ENCODE data around the gene ATAD3A.
"Not testable (repeated sequence)": the region's sequence is repeated elsewhere in the genome, so short reads cannot be mapped to it uniquely, and the experiment has no call there.

DNA sequence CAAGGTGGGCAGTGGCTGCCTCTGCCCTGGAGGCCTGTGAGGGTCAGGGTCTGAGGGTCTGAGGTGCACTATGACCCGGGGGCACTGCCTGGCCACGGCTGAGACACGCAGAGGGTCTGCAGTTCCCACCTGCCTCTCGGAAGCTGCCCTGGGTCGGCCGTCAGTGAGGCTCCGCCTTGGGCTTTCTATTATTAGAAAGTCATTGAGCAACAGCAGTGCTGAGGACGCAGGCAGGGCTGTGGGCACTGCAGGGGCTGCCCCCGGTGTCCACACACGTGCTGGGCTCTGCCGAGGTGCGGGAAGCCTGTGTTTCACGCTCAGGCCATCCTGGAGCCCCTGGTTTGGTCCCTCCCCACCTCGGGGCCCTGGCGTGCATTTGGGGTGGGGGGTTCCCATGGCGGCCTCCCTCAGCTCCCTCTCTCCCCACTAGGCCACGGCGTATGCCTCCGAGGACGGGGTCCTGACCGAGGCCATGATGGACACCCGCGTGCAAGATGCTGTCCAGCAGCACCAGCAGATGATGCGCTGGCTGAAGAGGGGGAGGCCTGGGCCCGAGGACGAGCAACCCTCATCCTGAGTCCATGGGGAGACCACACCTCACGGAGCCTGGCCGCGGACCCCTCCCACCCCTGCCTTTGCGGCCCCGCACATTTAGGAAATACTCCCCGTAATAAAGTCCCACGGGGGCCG, 3.0 kb upstream of the ATAD3A start:
- TF ChIP-seq, protein P1, sequence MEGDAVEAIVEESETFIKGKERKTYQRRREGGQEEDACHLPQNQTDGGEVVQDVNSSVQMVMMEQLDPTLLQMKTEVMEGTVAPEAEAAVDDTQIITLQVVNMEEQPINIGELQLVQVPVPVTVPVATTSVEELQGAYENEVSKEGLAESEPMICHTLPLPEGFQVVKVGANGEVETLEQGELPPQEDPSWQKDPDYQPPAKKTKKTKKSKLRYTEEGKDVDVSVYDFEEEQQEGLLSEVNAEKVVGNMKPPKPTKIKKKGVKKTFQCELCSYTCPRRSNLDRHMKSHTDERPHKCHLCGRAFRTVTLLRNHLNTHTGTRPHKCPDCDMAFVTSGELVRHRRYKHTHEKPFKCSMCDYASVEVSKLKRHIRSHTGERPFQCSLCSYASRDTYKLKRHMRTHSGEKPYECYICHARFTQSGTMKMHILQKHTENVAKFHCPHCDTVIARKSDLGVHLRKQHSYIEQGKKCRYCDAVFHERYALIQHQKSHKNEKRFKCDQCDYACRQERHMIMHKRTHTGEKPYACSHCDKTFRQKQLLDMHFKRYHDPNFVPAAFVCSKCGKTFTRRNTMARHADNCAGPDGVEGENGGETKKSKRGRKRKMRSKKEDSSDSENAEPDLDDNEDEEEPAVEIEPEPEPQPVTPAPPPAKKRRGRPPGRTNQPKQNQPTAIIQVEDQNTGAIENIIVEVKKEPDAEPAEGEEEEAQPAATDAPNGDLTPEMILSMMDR (IDR thresholded peaks at IDR 0.05; ENCODE audit: poor library complexity, severe bottlenecking): not testable (repeated sequence)
- TF ChIP-seq RAD21 (conservative IDR thresholded peaks at IDR 0.05); POLR2AphosphoS5 (IDR thresholded peaks at IDR 0.05): not testable (repeated sequence)
- TF ChIP-seq, protein P2, sequence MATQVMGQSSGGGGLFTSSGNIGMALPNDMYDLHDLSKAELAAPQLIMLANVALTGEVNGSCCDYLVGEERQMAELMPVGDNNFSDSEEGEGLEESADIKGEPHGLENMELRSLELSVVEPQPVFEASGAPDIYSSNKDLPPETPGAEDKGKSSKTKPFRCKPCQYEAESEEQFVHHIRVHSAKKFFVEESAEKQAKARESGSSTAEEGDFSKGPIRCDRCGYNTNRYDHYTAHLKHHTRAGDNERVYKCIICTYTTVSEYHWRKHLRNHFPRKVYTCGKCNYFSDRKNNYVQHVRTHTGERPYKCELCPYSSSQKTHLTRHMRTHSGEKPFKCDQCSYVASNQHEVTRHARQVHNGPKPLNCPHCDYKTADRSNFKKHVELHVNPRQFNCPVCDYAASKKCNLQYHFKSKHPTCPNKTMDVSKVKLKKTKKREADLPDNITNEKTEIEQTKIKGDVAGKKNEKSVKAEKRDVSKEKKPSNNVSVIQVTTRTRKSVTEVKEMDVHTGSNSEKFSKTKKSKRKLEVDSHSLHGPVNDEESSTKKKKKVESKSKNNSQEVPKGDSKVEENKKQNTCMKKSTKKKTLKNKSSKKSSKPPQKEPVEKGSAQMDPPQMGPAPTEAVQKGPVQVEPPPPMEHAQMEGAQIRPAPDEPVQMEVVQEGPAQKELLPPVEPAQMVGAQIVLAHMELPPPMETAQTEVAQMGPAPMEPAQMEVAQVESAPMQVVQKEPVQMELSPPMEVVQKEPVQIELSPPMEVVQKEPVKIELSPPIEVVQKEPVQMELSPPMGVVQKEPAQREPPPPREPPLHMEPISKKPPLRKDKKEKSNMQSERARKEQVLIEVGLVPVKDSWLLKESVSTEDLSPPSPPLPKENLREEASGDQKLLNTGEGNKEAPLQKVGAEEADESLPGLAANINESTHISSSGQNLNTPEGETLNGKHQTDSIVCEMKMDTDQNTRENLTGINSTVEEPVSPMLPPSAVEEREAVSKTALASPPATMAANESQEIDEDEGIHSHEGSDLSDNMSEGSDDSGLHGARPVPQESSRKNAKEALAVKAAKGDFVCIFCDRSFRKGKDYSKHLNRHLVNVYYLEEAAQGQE (IDR thresholded peaks at IDR 0.05; ENCODE audit: borderline replicate concordance): not testable (repeated sequence)
